DOHH2 (cell line): ENCODE measurements around the gene HORMAD1.

Experiments used
- H3F3A ChIP-seq: fragments of 200-600 bp; sonication (generic), shearing (Covaris generic); 2 replicates; pipeline ENCODE4 v1.6.0; 2016; ENCODE audit warnings: antibody characterized with exemption, mild to moderate bottlenecking; ENCODE audit not compliant: control insufficient read depth, insufficient read depth
- H3K27ac ChIP-seq: fragments of 200-600 bp; sonication (generic); 2 replicates; pipeline ENCODE4 v1.5.1; 2014; ENCODE audit warnings: low read depth, mild to moderate bottlenecking, low read length, moderate library complexity
- H3K27me3 ChIP-seq: fragments of 200-600 bp; sonication (generic); 2 replicates; pipeline ENCODE4 v1.6.1; 2014; ENCODE audit warnings: mild to moderate bottlenecking, low read length, mixed read lengths; ENCODE audit not compliant: control insufficient read depth
- H3K36me3 ChIP-seq: fragments of 200-600 bp; sonication (generic); 2 replicates; pipeline ENCODE4 v1.6.1; 2014; ENCODE audit warnings: mild to moderate bottlenecking, low read length, moderate library complexity, mixed read lengths; ENCODE audit not compliant: control insufficient read depth
- H3K4me1 ChIP-seq: fragments of 200-600 bp; sonication (generic); 2 replicates; pipeline ENCODE4 v1.6.1; 2014; ENCODE audit warnings: mild to moderate bottlenecking, low read length, mixed read lengths; ENCODE audit not compliant: control insufficient read depth
- H3K4me2 ChIP-seq: fragments of 200-600 bp; sonication (generic); 2 replicates; pipeline ENCODE4 v1.6.0; 2014; ENCODE audit warnings: mild to moderate bottlenecking, low read length, moderate library complexity
- H3K4me3 ChIP-seq: fragments of 200-600 bp; sonication (generic); 2 replicates; pipeline ENCODE4 v1.5.1; 2014; ENCODE audit warnings: mild to moderate bottlenecking, low read length, mixed read lengths
- H3K79me2 ChIP-seq: fragments of 200-600 bp; sonication (generic); 2 replicates; pipeline ENCODE4 v1.6.1; 2014; ENCODE audit warnings: mild to moderate bottlenecking, low read length, mixed read lengths; ENCODE audit not compliant: control insufficient read depth
- H3K9me2 ChIP-seq: fragments of 200-600 bp; sonication (generic); replicated peaks from 2 replicates; pipeline ENCODE4 v1.6.1; 2014; ENCODE audit warnings: mild to moderate bottlenecking, low read length, mixed read lengths; ENCODE audit not compliant: control insufficient read depth
- H3K9me3 ChIP-seq: fragments of 200-600 bp; sonication (generic); 2 replicates; pipeline ENCODE4 v1.6.1; 2014; ENCODE audit warnings: antibody characterized with exemption, low read length, mixed read lengths; ENCODE audit not compliant: control insufficient read depth, insufficient read depth
- H4K20me1 ChIP-seq: fragments of 200-600 bp; sonication (generic); 2 replicates; pipeline ENCODE4 v1.6.0; 2014; ENCODE audit warnings: low read depth, mild to moderate bottlenecking, antibody characterized with exemption, low read length, moderate library complexity; ENCODE audit not compliant: control insufficient read depth, insufficient read depth
- EZH2phosphoT487 ChIP-seq: fragments of 200-600 bp; sonication (generic); IDR thresholded peaks from 2 replicates; pipeline ENCODE4 v1.6.1; 2017; ENCODE audit warnings: borderline replicate concordance, mild to moderate bottlenecking, antibody characterized with exemption, low read length, moderate library complexity, mixed read lengths
- TF ChIP-seq, protein P1 (sequence below): fragments of 200-600 bp; sonication (generic); IDR thresholded peaks from one replicate; pipeline ENCODE4 v1.5.1; 2014; ENCODE audit warnings: antibody characterized with exemption, mild to moderate bottlenecking, low read depth, low read length; ENCODE audit not compliant: poor library complexity, severe bottlenecking

HORMAD1 gene

DNA sequence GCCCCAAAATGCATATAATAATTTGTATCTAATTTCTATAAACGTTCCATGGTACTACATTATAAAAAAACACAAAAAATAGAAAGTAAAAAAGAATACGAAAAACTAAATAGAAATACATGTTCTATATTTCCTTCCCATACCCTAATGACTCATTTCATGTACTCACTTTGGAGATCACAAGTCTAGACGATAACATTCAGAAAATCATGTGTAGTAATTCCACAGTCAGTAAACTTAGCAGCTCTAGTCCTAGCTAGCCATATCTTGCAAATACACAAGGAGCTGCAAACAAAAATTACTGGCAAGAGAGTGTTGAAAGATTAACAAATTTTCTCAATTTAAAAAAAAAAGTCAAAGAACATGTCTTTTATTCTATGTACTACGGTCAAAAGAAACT is 25.1 kb downstream of the HORMAD1 start:
- no peaks in the 10 kb centered on the region for H4K20me1 ChIP-seq
- H3K4me1 ChIP-seq, result peaks cover 17% of the 10 kb centered on the region
- no peaks in the 10 kb centered on the region for H3K27me3 ChIP-seq
- peaks cover 5% of the 10 kb centered on the region; the same call in 1 of the 2 replicates for H3F3A ChIP-seq
- H3K4me3 ChIP-seq, result no peak overlapping the region
- H3K27ac ChIP-seq, result no peak overlapping the region
- H3K4me2 ChIP-seq, result peak overlapping the region; percentile 82
- TF ChIP-seq, protein P1, sequence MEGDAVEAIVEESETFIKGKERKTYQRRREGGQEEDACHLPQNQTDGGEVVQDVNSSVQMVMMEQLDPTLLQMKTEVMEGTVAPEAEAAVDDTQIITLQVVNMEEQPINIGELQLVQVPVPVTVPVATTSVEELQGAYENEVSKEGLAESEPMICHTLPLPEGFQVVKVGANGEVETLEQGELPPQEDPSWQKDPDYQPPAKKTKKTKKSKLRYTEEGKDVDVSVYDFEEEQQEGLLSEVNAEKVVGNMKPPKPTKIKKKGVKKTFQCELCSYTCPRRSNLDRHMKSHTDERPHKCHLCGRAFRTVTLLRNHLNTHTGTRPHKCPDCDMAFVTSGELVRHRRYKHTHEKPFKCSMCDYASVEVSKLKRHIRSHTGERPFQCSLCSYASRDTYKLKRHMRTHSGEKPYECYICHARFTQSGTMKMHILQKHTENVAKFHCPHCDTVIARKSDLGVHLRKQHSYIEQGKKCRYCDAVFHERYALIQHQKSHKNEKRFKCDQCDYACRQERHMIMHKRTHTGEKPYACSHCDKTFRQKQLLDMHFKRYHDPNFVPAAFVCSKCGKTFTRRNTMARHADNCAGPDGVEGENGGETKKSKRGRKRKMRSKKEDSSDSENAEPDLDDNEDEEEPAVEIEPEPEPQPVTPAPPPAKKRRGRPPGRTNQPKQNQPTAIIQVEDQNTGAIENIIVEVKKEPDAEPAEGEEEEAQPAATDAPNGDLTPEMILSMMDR, result no peak
- TF ChIP-seq EZH2phosphoT487, result no peak
- no peaks in the 10 kb centered on the region for H3K9me3 ChIP-seq
- peaks cover 19% of the 10 kb centered on the region for H3K79me2 ChIP-seq
- peaks cover 38% of the 10 kb centered on the region for H3K36me3 ChIP-seq
- no peaks in the 10 kb centered on the region for H3K9me2 ChIP-seq

DNA sequence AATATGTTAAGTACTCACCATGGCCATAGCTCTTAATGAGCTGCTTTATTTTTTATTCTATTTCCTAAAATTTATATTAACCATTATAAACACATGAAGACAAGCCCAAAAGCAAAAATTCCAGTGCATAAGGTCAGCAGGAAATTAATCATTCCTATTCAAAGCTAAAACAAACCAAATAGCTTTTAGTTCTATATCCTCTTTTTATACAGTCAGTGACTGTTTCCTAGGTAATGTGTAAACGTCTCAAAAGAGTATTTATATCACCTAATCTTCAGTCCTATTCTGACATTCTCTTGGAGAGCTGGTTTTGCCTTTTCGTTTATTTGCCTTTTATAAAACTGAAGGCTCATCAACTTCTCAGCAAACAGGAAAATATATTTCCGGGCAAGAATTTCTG is 28.0 kb downstream of the HORMAD1 start:
- no peaks in the 10 kb centered on the region for H4K20me1 ChIP-seq
- H3K4me3 ChIP-seq, result no peak overlapping the region
- H3K9me3 ChIP-seq, result no peaks in the 10 kb centered on the region
- H3K79me2 ChIP-seq, result peaks cover 19% of the 10 kb centered on the region
- peaks cover 58% of the 10 kb centered on the region for H3K36me3 ChIP-seq
- no peaks in the 10 kb centered on the region for H3K27me3 ChIP-seq
- no peaks in the 10 kb centered on the region for H3F3A ChIP-seq
- H3K27ac ChIP-seq, result no peak overlapping the region
- H3K4me1 ChIP-seq, result peaks cover 10% of the 10 kb centered on the region
- H3K9me2 ChIP-seq, result no peaks in the 10 kb centered on the region
- TF ChIP-seq EZH2phosphoT487, result no peak
- TF ChIP-seq, protein P1, result no peak
- no peak overlapping the region for H3K4me2 ChIP-seq

DNA sequence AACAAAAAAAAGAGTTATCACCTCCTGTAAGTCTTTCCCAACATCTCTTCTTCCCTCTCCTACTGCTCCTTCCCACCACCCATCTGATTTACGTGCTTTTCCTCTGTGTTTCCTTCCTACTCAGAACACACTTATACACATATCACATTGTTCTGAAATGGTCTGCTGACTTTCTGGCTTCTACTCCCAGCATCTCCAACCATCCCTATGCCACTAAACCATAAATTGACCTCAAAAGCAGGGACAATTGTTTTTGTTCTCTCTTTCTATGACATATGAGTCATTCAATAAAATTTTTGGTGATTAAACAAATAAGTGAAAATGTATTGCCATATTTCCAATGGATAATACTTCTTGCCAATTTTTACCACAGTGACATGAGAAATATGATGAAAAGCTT is 31.9 kb downstream of the HORMAD1 start:
- Histone ChIP-seq H3K36me3 (peaks cover 54% of the 10 kb centered on the region), H3K4me1 (peaks cover 15% of the 10 kb centered on the region), H3K27ac (no peak overlapping the region), H3K9me3 (no peaks in the 10 kb centered on the region), H3K9me2 (no peaks in the 10 kb centered on the region), H3K79me2 (0 out of 2 replicates have a peak, but pooled peaks cover 3% of the 10 kb centered on the region), H3F3A (peaks cover 7% of the 10 kb centered on the region; the same call in 1 of the 2 replicates), H4K20me1 (no peaks in the 10 kb centered on the region), H3K27me3 (no peaks in the 10 kb centered on the region), H3K4me2 (no peak overlapping the region), H3K4me3 (no peak overlapping the region)
- TF ChIP-seq, protein P1, result no peak
- TF ChIP-seq EZH2phosphoT487, result no peak

DNA sequence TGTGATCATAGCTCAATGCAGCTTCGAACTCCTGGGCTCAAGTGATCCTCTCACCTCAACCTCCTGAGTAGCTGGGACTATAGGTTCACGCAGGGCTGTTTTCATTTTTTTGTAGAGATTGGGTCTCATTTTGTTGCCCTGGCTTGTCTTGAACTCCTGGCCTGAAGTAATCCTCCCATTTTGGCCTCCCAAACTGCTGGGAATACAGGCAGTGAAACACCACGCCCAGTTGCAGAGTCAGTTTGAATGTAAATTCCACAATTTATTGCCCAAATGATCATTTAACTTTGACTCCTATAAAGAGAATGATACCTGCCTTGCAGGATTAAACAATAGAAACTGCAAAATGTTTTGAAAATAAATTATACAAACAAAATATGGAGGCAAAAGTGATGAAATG is 34.4 kb downstream of the HORMAD1 start:
- H3K9me3 ChIP-seq, result no peaks in the 10 kb centered on the region
- peaks cover 9% of the 10 kb centered on the region; the same call in 1 of the 2 replicates for H3F3A ChIP-seq
- no peak overlapping the region for H3K4me2 ChIP-seq
- H3K79me2 ChIP-seq, result 0 out of 2 replicates have a peak, but pooled peaks cover 3% of the 10 kb centered on the region
- H3K4me3 ChIP-seq, result no peak overlapping the region
- H3K4me1 ChIP-seq, result peaks cover 18% of the 10 kb centered on the region
- peaks cover 34% of the 10 kb centered on the region for H3K36me3 ChIP-seq
- no peaks in the 10 kb centered on the region for H3K9me2 ChIP-seq
- no peak overlapping the region for H3K27ac ChIP-seq
- H4K20me1 ChIP-seq, result no peaks in the 10 kb centered on the region
- H3K27me3 ChIP-seq, result no peaks in the 10 kb centered on the region
- TF ChIP-seq EZH2phosphoT487, result no peak
- TF ChIP-seq, protein P1, result no peak
